GM23338 (cell line): ENCODE results near the gene KIAA1217.
"Not testable (repeated sequence)": the region's sequence is repeated elsewhere in the genome, so short reads cannot be mapped to it uniquely, and the experiment has no call there.

Experiments
- EZH2 ChIP-seq: fragments of 200-600 bp; sonication (generic); IDR thresholded peaks from one replicate; pipeline ENCODE4 v1.8.0; 2017; ENCODE audit warnings: antibody characterized with exemption, mild to moderate bottlenecking, low read depth; ENCODE audit not compliant: unreplicated experiment
- EZH2phosphoT487 ChIP-seq: fragments of 200-600 bp; sonication (generic); IDR thresholded peaks from one replicate; pipeline ENCODE4 v1.8.1; 2018; ENCODE audit warnings: antibody characterized with exemption; ENCODE audit not compliant: unreplicated experiment
- JUNB ChIP-seq: IDR thresholded peaks from one replicate; pipeline ENCODE4 v1.6.1; 2016; ENCODE audit warnings: antibody characterized with exemption; ENCODE audit not compliant: unreplicated experiment
- POLR2AphosphoS5 ChIP-seq: IDR thresholded peaks from 2 replicates; pipeline ENCODE4 v1.6.1; 2016; ENCODE audit warnings: antibody characterized with exemption, low read depth
- REST ChIP-seq: IDR thresholded peaks from one replicate; pipeline ENCODE4 v1.6.1; 2018; ENCODE audit warnings: antibody characterized with exemption; ENCODE audit not compliant: unreplicated experiment
- STAT1 ChIP-seq: IDR thresholded peaks from one replicate; pipeline ENCODE4 v1.6.1; 2016; ENCODE audit warnings: antibody characterized with exemption; ENCODE audit not compliant: unreplicated experiment
- ZNF114 ChIP-seq: fragments of 250-450 bp; sonication (Bioruptor Pico); IDR thresholded peaks from 2 replicates; pipeline ENCODE4 v1.5.0; 2020; ENCODE audit warnings: mild to moderate bottlenecking, moderate library complexity
- ZNF462 ChIP-seq: fragments of 250-450 bp; sonication (Bioruptor Pico); IDR thresholded peaks from 2 replicates; pipeline ENCODE4 v1.5.0; 2020; ENCODE audit warnings: mild to moderate bottlenecking, moderate library complexity
- TF ChIP-seq, protein P1 (sequence below), 2 experiments: fragments of 200-600 bp in 1 of 2; sonication (generic) in 1 of 2; conservative IDR thresholded peaks; 2 replicates each; pipeline versions ENCODE4 v1.5.1 to v1.6.1; 2016 to 2017; ENCODE audit warnings: antibody characterized with exemption in 2 of 2, low read depth in 2 of 2, mild to moderate bottlenecking in 2 of 2, moderate library complexity in 1 of 2
- TF ChIP-seq, protein P2 (sequence below): IDR thresholded peaks from 2 replicates; pipeline ENCODE4 v1.6.1; 2016; ENCODE audit warnings: antibody characterized with exemption

GRCh38 chr10:24337723-24338122, 128.8 kb downstream of the KIAA1217 start:
- TF ChIP-seq, protein P1, sequence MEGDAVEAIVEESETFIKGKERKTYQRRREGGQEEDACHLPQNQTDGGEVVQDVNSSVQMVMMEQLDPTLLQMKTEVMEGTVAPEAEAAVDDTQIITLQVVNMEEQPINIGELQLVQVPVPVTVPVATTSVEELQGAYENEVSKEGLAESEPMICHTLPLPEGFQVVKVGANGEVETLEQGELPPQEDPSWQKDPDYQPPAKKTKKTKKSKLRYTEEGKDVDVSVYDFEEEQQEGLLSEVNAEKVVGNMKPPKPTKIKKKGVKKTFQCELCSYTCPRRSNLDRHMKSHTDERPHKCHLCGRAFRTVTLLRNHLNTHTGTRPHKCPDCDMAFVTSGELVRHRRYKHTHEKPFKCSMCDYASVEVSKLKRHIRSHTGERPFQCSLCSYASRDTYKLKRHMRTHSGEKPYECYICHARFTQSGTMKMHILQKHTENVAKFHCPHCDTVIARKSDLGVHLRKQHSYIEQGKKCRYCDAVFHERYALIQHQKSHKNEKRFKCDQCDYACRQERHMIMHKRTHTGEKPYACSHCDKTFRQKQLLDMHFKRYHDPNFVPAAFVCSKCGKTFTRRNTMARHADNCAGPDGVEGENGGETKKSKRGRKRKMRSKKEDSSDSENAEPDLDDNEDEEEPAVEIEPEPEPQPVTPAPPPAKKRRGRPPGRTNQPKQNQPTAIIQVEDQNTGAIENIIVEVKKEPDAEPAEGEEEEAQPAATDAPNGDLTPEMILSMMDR (conservative IDR thresholded peaks at IDR 0.05; ENCODE audit: low read depth in 2 of 2), result not testable (repeated sequence)
- not testable (repeated sequence) for TF ChIP-seq EZH2phosphoT487; EZH2; REST; POLR2AphosphoS5; ZNF462 (CRISPR knock-in tag); ZNF114; STAT1; JUNB
- TF ChIP-seq, protein P2, sequence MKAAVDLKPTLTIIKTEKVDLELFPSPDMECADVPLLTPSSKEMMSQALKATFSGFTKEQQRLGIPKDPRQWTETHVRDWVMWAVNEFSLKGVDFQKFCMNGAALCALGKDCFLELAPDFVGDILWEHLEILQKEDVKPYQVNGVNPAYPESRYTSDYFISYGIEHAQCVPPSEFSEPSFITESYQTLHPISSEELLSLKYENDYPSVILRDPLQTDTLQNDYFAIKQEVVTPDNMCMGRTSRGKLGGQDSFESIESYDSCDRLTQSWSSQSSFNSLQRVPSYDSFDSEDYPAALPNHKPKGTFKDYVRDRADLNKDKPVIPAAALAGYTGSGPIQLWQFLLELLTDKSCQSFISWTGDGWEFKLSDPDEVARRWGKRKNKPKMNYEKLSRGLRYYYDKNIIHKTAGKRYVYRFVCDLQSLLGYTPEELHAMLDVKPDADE, result not testable (repeated sequence)
